Stimulated activated CD4-positive, alpha-beta T cell treated with anti-CD3 and anti-CD28 coated beads, TNF-alpha, amount 100 ng/mL, for 24 hours (primary cell): ENCODE measurements around the gene BTBD7.

Experiments used
- DNase-seq, 3 experiments: peaks; one replicate each; pipeline ENCODE4 v3.0.0-alpha.2; 2020; ENCODE audit warnings: low read depth in 3 of 3

Gene BTBD7

GRCh38 chr14:93329965-93330608, 2.7 kb downstream of the BTBD7 start:
- no peak for DNase-seq

DNA sequence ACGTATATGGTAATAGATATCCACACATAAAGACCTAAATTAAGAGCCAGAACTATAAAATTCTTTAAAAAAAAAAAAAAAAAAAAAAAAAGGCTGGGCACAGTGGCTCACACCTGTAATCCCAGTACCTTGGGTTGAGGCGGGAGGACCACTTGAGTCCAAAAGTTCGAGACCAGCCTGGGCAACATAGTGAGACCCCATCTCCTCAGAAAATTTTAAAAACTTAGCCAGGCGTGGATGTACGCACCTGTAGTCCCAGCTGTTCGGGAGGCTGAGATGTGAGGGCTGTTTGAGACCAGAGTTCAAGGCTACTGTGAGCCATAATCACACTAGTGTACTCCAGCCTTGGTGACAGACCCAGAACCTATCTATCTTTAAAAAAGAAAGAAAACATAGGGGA, 4.3 kb downstream of the BTBD7 start:
- no peak for DNase-seq

DNA sequence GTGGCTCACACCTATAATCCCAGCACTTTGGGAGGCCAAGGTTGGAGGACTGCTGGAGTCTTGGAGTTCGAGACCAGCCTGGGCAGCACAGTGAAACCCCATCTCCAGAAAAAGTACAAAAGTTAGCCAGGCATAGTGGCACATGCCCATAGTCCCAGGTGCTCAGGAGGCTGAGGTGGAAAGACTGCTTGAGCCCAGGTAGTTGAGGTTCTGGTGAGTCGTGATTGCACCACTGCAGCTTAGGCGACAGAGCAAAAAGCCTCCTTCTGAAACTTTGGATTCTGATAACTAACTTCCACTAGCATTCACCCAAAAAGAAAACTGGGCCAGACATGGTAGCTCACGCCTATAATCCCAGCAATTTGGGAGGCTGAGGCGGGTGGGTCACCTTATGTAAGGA, 6.6 kb downstream of the BTBD7 start:
- DNase-seq: no peak

DNA sequence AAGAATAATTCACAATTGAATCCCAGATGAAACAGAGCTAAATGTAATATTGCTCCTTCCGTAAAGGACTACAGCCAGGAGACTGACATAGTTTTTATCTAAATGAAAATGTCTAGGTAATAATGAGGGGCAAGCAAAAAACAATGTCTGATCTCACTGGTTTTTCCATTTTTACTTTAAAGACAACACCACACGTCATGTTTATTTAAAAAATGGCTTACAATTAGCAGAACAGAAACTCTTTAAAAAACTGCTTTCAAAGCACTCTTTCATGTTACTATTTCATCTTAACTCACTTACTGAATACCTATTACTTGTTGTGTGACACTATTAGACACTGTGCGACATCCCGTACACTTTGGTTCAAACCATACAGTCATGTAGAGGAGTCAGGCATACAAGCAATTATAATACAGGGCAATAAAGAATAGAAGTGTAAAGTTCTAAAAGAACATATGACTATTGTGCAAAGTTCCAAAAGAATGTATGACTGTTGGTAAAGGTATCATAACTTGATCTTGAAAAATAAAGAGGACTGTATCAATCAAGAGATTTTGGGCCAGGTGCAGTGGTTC, 9.1 kb downstream of the BTBD7 start:
- DNase-seq: no peak

GRCh38 chr14:93322929-93323599, 9.8 kb downstream of the BTBD7 start:
- no peak for DNase-seq

GRCh38 chr14:93320489-93320888, 12.3 kb downstream of the BTBD7 start:
- DNase-seq: no peak

DNA sequence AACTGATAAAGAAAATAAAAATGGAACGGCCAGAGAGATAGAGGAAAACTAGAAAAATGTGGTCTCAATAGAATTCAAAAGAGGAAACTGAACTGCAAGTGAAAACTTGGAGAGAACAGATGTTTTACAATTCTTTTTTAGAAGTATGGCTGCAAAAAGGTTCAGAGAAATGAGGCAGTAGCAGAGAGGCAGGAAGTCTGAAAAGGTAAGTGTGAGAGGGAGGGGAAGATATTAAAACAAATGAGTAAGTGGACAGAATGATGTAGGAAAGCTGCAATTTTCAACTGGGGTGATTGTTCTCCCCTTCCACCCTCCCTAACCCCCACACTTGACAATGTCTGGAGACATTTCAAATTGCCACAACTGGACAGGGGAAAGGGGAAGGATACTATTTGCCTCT, 12.9 kb downstream of the BTBD7 start:
- no peak for DNase-seq

DNA sequence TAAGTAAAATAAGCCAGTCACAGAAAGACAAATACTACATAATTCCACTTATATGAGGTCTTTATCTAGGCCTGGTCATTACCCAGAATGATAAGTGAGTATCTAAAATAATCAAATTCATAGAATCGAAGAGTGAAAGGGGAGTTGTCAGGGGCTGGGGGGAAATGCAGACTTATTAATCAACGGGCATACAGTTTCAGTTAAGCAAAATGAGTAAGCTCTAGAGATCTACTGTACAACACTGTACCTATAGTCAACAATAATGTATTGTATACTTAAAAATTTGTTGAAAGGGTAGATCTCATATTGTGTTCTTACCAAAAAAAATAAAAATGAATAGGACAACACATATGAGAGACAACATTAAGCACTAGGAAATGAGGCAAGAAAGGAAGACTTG, 13.3 kb downstream of the BTBD7 start:
- DNase-seq: no peak

- no peak for DNase-seq
Observed at GRCh38 chr14:93318927-93319326, 13.9 kb downstream of the BTBD7 start.

DNA sequence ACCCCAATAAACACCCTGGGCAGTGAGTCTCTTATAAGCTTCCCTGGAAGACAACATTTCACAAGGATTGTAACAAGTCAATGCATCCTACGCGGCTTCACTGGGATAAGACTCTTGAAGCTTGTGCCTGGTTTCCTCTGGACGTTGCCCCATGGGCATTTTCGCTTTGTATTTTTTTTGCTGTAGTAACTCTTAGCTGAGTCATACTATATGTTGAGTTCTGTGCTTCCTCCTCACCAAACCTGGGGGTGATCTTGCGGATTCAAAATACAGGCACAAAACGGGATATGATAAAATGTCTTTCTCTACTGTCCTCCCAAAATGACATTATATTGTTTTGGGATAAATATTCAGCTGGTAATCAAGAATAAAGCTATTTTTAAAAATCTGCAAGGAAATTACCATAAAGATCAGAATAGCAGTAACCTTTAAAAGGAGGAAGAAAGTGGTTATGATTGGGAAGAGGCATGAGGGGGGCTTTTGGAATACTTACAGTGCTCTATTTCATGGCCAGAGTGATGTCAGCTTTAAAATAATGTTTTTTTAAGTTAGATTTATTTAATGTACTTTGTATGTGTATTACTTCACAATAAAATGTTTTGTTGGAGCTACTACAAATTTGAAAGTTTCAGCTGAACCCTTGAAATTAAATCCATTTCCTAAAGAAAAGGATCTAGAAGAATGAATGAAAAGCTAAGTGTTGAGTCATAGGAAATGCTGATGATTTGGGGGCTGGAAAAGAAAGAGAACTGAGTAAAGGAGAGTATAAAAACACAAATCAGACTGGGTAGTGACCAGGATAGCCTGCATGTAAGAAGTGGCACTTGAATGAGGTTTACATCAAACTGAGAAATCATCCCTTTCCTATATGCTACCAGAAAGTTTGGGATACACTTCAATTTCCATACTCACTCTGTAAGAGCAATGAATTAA, 14.7 kb downstream of the BTBD7 start:
- no peak for DNase-seq

- DNase-seq: no peak
Observed at GRCh38 chr14:93317210-93317874, 15.5 kb downstream of the BTBD7 start.

GRCh38 chr14:93316716-93317115, 16.1 kb downstream of the BTBD7 start:
- no peak for DNase-seq

GRCh38 chr14:93315575-93315974, 17.3 kb downstream of the BTBD7 start:
- no peak for DNase-seq

DNA sequence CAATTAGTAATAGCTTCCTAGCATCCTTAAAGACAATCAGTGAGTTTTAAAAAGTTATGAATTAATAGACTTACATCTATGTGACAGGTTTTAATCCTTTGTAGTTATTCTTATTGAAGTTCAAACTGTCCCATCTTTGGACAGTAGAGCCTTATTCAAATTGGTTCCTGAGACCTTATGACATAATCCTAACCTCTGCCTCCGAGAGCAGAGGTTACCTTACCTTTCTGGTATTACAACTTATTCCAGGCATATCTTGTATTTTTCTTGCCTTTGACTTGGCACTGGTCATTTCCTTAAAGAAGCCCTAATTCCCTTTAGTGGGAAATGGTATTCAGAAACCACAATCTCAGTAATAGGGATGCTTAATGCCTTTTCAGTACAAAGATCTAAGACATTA, 21.8 kb downstream of the BTBD7 start:
- DNase-seq: no peak

GRCh38 chr14:93309427-93309966, 23.3 kb downstream of the BTBD7 start:
- no peak for DNase-seq

GRCh38 chr14:93308686-93309345, 24.0 kb downstream of the BTBD7 start:
- DNase-seq: no peak

GRCh38 chr14:93306812-93307211, 26.0 kb downstream of the BTBD7 start:
- DNase-seq: no peak

DNA sequence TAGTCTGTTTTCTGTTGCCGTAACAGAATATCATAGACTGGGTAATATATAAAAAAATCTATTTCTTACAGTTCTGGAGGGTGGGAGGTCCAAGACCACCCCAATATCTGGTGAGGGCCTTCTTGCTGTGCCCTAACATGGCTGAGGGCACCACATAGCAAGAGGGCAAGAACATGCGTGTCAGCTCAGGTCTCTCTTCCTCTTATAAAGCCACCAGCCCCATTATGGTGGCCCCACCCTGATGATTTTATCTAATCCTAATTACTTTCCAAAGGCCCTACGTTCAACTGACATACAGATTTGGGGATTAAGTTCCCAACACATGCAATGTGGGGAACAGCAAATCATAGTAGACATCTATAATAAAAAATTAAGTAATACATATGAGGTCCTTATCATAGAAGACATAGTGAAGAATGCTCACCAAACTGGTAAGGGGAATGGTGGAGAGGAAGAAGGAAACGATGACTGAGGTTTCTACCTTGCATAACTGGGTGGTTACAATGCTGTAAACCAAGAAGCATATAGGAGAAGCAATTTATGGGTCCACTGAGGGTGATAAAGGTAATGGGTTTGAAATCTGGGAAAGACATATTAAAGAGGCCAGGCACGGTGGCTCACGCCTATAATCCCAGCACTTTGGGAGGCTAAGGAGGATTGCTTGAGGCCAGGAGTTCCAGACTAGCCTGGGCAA, 27.0 kb downstream of the BTBD7 start:
- no peak for DNase-seq

DNA sequence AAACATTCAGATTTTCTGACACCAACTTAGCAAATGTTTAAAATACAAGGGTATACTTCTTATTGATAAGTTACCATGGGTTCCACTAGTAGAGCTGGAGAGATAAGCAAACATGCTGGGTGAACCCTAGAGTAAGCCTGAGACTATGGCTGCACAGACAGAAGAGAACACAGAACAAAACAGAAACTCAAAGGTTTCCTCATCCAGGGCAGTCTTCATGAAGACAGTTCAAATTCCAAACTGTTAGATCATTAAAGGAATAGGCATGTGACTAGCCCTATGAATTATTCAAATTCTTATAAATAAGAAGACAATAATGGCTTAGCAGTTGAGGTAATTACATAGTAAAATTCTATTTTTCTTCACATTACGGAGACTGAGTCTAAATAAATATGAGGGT, 28.1 kb downstream of the BTBD7 start:
- DNase-seq: no peak

DNA sequence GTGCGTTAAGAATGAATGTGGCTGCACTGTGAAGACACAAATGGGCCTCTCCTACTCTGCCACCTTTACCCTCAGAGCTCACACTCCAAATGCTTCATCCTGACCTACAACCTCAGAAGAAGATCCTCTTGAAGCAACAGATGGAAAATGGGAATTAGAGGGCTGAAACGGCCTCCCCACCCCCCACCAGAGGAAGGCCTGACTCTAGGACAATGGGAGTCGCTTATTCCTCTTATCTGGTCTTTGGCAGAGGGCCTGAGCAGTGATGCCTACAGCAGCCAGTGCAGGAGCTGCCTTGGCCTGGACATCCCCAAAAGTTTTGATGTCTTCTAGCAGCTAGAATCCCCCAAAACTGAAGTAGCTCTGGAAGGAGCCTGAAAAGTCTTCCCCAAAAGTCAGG, 29.2 kb downstream of the BTBD7 start:
- no peak for DNase-seq
